ENCODE measurements around the gene LMTK3. TPM values are rescaled to one million over a fixed set of nuclear protein-coding genes. Genes with fewer than 3 reads are reported as not detected.

The LMTK3 gene
- total and polyA plus RNA-seq, 7 donors = 0.14 to 1.7 (median 0.65) TPM; not detected in 3

DNA sequence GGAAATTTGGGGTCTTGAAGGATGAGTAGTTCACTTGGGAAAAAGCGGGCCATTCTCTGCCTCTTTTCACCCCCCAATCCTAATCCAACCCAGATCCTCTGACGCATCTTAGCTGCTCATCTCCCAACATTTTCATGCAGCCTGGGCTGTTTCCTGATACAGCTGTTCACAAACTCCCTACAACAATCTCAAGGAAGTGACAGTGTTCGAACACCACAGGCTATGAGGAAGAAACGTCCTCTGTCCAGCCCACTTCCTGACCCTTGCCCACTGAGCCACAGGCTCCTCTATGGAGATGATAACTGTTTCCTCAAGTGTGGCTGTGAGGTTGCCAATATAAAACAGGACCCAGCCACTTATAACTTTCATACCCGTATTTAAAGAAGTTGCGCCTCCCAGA lies 16.2 kb downstream of the LMTK3 start:
- peaks cover 28 to 66% (median 40%) of the 10 kb centered on the region in 3 donors for H3K27me3 ChIP-seq
- no peak for DNase-seq
- H3K36me3 ChIP-seq = no peaks in the 10 kb centered on the region
- peaks cover 0 to 39% (median 37%) of the 10 kb centered on the region in 4 donors for H3K4me1 ChIP-seq
- no peak overlapping the region for H3K4me3 ChIP-seq
- 38 to 53% methylated on average over 6 of the region's 6 CpGs for WGBS, 2 donors
- no peaks in the 10 kb centered on the region for H3K9me3 ChIP-seq
- intact Hi-C loops (cut with DNase I) = no loop called here
- TF ChIP-seq EP300 (IDR thresholded peaks at IDR 0.05) = no peak
- TF ChIP-seq, protein P1, sequence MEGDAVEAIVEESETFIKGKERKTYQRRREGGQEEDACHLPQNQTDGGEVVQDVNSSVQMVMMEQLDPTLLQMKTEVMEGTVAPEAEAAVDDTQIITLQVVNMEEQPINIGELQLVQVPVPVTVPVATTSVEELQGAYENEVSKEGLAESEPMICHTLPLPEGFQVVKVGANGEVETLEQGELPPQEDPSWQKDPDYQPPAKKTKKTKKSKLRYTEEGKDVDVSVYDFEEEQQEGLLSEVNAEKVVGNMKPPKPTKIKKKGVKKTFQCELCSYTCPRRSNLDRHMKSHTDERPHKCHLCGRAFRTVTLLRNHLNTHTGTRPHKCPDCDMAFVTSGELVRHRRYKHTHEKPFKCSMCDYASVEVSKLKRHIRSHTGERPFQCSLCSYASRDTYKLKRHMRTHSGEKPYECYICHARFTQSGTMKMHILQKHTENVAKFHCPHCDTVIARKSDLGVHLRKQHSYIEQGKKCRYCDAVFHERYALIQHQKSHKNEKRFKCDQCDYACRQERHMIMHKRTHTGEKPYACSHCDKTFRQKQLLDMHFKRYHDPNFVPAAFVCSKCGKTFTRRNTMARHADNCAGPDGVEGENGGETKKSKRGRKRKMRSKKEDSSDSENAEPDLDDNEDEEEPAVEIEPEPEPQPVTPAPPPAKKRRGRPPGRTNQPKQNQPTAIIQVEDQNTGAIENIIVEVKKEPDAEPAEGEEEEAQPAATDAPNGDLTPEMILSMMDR (IDR thresholded peaks at IDR 0.05) = no peak
- TF ChIP-seq POLR2AphosphoS5 (IDR thresholded peaks at IDR 0.05) = no peak
- TF ChIP-seq POLR2A (IDR thresholded peaks at IDR 0.05) = no peak
- no peak overlapping the region for H3K27ac ChIP-seq

DNA sequence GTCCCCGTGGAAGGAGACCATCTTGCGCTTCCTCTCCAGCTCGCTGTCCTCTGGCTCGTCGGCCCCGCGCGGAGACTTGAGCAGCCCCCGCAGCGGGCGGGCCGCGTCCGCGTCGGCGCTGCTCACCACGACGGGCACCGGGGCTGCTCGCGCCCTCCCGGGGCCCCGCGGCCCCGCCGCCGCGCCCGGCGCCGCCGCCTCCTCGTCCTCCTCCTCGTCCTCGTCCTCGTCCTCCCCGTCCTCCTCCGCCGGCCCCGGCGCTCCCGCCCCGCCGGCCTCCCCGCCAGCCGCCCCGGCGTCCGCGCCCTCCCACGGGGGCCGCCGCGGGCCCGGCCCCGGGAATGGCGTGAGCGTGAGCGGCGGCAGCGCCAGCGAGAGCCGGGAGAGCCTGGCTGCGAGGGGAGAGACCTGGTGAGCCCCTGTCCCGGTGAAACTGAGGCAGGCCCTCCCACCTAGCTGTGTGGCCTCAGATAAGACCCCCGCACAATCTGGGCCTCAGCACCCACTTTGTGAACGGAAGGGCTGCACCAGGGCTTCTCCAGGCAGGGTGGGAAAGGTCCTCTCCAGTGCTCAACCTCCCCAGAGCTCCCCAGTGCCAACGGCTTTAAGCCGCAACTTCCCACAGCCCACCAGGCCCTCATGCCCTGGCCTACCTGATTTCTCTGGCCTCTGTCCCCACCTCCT lies 17.8 kb downstream of the LMTK3 start:
- Histone ChIP-seq H3K4me1 (peaks cover 0 to 40% (median 31%) of the 10 kb centered on the region in 4 donors), H3K9me3 (no peaks in the 10 kb centered on the region), H3K4me3 (peak overlapping the region; percentile 40 to 56 (median 50)), H3K27me3 (peaks cover 12 to 50% (median 28%) of the 10 kb centered on the region in 3 donors), H3K27ac (peak overlapping the region; percentile 64 to 83 (median 75)), H3K36me3 (no peaks in the 10 kb centered on the region)
- WGBS, 2 donors = 4 to 5% methylated on average over 70 of the region's 70 CpGs
- intact Hi-C loops (cut with DNase I) = loop anchor here (5.0 kb wide), 2 partner anchors 73 to 102 kb away; partner anchors contain the start of genes GRIN2D and KDELR1
- TF ChIP-seq EP300 (IDR thresholded peaks at IDR 0.05) (no peak), POLR2AphosphoS5 (IDR thresholded peaks at IDR 0.05) (no peak), POLR2A (IDR thresholded peaks at IDR 0.05) (no peak)
- TF ChIP-seq, protein P1 (IDR thresholded peaks at IDR 0.05) = no peak
- DNase-seq = no peak

DNA sequence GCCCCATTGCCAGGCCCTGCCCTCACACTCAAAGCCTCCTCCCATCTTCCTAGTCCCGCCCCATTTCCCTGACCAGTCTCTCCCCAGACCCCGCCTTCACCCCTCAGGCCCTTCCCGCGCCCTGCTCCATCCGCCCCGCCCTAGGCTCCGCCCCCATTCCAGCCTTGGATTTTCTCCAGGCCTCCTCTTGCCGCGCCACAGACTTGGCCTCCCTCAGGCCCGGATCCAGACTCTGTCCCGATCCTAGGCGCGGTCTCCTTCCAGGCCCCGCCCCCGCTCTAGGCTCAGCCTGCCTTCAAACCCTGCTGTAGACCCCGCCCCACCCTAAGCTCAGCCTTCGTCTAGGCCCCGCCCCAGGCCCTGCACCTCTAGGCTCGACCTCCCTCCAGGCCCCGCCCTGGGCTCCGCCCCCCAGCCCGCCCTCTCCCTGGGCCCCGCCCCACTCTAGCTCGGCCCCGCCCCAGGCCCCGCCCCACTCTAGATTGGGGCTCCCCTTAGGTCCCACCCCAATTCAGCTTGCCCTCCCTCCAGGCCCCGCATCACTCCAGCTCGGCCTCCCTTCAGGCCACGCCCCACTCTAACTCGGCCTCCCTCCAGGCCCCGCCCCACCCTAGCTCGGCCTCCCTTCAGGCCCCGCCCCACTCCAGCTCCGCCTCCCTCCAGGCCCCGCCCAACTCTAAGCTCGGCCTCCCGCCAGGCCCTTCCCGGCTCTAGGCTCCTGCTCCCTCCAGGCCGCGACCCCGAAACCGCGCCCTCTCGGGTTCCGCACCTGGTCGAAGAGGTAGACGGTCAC lies 18.5 kb downstream of the LMTK3 start:
- Histone ChIP-seq H3K27me3 (peaks cover 5 to 44% (median 21%) of the 10 kb centered on the region in 3 donors), H3K36me3 (no peaks in the 10 kb centered on the region), H3K4me1 (peaks cover 0 to 35% (median 29%) of the 10 kb centered on the region in 4 donors), H3K27ac (peak overlapping the region; percentile 64 to 83 (median 75)), H3K9me3 (no peaks in the 10 kb centered on the region), H3K4me3 (peak overlapping the region; percentile 39 to 56 (median 50))
- TF ChIP-seq POLR2A (IDR thresholded peaks at IDR 0.05) (peak in 1 of 2 donors; percentile 73), EP300 (IDR thresholded peaks at IDR 0.05) (no peak), POLR2AphosphoS5 (IDR thresholded peaks at IDR 0.05) (peak; percentile 88 to 95 (median 88))
- TF ChIP-seq, protein P1 (IDR thresholded peaks at IDR 0.05) = no peak
- intact Hi-C loops (cut with DNase I) = loop anchor here (5.0 kb wide), 2 partner anchors 74 to 101 kb away; partner anchors contain the start of genes GRIN2D and KDELR1
- DNase-seq = peak; percentile 98
- WGBS, 2 donors = 1 to 2% methylated on average over 47 of the region's 47 CpGs

DNA sequence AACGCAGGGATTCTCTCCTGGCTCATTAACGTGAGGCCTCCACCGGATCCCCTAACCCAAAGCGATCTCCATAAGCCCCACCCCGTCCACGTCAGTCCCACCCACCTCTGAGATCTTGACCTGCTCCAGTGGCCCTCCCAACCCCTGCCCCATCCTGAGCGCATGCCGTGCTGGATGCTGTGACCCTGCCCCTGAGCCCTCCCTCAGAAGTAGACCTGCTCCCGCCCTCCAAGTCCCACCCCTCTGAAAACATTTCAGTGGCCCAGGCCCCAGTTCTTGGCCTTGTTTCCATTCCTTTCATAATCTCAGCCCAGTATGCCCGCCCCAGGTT lies 19.9 kb downstream of the LMTK3 start:
- 28 to 33% methylated on average over 10 of the region's 10 CpGs for WGBS, 2 donors
- Histone ChIP-seq H3K4me3 (no peak overlapping the region), H3K27ac (no peak overlapping the region), H3K9me3 (no peaks in the 10 kb centered on the region), H3K27me3 (peaks cover 0 to 32% (median 11%) of the 10 kb centered on the region in 3 donors), H3K4me1 (peaks cover 0 to 42% (median 29%) of the 10 kb centered on the region in 4 donors), H3K36me3 (no peaks in the 10 kb centered on the region)
- DNase-seq = no peak
- TF ChIP-seq POLR2A (IDR thresholded peaks at IDR 0.05) (no peak), POLR2AphosphoS5 (IDR thresholded peaks at IDR 0.05) (no peak), EP300 (IDR thresholded peaks at IDR 0.05) (no peak)
- TF ChIP-seq, protein P1 (IDR thresholded peaks at IDR 0.05) = no peak
- intact Hi-C loops (cut with DNase I) = loop anchor here (5.0 kb wide), 2 partner anchors 76 to 99 kb away; partner anchors contain the start of genes GRIN2D and KDELR1
